HG03457 (cell line): ENCODE results near the gene B3GAT2.

Experiments used
- ATAC-seq: cut with Tn5 transposase; IDR thresholded peaks from one replicate; pipeline ENCODE4 v1.9.1; 2021; ENCODE audit warnings: moderate number of reproducible peaks; ENCODE audit not compliant: unreplicated experiment

Gene B3GAT2

GRCh38 chr6:70901324-70901723, 55.5 kb downstream of the B3GAT2 start:
- ATAC-seq = no peak

DNA sequence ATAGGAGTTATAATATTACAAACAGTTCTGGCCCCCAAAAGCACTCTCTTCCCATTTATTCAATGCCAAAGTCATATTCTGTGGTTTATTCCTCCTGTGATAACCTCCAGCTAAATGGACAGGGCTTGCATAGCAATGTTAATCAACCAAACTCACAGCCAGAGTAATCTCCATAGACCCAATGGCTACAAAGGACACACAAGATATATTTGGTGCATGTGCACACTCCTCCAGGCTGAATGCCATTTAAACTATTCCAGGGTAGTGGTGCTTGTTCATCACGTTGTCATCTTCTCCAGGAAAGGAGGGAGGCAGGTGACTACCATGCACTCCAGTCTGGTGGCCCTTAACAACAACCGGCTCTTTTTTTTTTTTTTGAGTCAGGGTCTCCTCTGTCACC, 56.8 kb downstream of the B3GAT2 start:
- ATAC-seq = no peak

- no peak for ATAC-seq
Observed at GRCh38 chr6:70894001-70894400, 62.9 kb downstream of the B3GAT2 start.

DNA sequence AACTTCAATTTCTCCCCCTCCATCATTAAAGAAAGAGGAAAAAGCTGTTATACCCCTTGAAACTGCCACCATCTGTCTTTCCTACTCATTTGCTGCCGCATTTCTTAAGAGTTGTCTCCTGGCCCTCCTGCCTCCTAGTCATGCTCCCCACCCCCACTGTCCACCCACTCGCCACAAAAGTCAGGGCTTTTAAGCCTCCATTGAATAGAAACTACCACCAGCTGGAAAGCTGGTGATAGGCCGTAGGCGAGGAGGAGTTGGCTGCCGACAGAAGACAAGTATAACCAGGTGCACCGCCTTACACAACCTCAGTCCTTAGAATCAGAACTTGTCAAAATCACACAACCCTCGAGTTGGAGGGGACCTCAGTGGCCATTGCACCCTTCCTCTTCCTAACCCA, 67.6 kb downstream of the B3GAT2 start:
- no peak for ATAC-seq

DNA sequence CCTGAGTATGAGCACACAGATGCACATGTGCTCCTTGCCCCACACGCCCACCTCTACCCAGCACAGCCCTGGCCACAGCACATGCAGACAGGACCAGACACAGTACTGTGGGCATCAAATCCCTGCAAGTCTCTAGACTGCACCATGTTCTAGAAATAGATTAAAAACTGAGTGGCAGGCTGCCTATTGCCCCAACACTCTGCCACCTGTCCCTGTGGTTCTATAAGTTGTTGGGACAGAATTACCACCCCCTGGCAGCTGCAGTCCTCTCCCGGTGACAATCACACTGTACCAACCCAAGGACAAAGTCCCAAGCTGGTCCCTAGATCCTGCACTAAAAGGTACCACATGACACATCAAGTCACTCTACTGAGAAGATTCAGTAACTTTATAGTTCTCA, 70.2 kb downstream of the B3GAT2 start:
- ATAC-seq = no peak

DNA sequence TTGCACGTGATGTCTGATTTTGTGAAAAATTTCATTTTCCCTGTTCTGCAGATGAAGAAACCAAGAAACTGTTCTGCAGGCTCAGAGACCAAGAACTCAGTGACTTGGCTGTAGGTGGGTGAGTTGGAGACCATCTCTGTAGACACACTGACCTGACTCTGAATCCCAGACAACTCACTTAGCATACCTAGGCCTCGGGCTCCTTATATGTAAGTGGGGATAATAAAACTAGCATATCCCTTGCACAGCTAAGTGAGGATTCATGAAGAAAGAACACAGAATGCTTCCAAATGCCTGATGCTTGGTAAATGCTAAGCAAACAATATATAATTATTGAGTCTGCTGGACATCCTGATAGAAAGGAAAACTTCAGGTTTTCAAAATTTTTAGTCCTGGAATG, 70.8 kb downstream of the B3GAT2 start:
- ATAC-seq = no peak

DNA sequence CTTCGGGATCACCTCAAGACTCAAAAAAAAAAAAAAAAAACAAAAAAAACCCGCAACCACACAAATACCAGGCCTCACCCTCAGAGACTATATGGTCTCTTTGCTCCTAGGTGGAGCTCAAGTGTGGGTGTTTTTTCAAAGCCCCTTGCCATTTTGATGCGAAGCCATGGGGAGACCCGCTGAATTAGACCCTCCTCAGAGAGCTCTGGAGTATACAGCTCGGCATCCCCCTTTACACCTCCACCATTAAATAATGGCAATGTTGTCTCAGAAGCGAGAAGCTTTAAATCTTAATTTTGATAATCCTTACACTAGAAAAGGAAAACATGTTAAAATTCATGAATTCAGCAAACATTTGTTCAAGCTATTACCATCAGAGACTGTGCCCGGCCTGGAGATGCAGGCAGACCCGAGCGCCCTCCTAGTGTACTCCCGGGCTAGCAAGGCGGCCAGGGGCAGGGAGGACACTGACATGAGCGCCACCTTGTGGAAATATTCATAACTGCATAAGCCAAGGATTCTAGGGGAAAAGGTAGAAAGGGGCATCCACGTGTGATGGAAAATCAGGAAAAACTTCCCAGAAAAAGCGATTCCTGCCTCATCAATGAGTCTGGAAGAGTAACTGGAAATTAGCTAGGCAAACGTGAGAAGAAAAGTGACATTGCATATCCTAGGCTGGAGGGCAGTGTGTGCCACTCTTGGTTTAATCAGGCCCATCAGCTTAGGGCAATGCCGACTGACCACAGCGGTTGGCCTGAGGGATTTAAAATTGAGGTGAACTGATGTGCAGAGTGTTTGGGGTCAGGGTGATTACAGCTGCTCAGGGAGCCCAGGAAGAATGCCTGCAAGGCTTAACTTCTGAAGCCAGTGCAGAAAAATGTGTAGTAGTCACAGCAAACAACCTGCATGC, 72.5 kb downstream of the B3GAT2 start:
- peak; percentile 47 for ATAC-seq

DNA sequence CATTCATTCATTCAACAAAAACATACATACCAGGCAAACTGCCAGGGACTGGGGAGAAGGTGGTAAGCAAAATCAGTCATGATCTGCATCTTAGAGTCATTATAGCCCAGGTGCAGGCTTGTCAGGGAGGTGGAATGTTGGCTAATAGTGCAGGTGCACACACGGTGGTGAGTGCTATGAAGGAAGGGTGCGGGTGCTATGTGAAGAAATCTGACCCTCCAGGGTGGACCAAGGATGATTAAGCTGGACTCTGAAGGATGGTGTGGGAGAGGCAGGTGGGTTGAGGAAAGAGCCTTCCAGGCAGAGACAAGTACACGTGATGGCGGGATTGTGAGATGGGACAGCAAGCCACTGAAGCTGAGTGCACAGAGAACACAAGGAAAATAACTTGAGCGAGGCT, 77.4 kb downstream of the B3GAT2 start:
- ATAC-seq = no peak

DNA sequence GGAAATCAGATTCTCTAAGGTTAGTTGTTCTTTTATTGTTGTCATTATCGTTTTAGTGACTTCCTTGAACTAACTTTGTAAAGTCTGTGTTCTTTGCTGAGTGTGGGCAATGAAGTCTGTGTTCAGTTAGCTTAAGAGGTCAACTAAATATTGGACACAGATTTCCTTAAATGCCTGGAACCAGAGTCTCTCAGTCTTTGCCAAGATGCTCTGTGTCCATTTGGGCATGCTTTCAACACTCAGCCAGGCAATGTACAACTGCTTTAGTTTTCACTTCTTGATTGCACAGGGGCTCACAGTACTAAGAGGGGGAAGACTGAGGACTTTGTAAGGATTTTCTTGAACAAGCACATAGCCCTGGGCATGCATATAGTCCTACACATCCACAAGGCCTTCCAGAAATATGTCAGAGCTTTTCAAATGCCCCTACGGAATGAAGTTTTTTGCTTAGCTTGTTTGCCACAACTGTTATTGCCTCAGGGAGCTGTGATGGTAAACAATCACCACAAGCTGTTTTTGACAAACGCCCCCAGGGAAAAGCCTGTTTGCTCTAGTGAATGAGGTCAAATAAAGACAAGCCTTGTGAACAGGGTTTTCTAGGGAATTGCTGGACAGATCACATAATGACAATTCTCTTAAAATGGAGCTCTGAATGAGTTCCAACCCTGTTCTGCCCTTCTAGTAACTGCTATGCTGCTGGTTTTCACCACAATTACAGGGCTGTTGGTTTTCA, 82.5 kb downstream of the B3GAT2 start:
- ATAC-seq = no peak

GRCh38 chr6:70872469-70872868, 84.4 kb downstream of the B3GAT2 start:
- no peak for ATAC-seq

DNA sequence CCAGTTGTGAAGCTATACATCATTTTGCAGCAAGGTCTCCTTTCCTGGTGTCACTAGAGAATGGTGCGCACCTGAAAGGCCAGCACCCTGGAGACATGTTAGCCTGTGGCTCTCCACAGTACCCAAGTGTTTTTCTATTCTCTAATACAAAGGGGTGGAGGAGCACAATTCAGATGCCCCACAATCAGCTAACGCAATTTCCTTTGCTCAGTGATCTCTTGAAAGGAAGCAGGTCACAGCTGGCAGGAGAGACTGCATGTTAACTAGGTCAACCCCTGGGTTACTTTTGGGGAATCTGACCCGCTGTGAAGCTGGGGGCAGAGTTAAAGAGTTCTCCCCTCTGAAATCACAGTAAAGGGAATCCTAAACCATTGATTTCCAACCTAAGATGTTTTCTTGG, 92.5 kb downstream of the B3GAT2 start:
- no peak for ATAC-seq

DNA sequence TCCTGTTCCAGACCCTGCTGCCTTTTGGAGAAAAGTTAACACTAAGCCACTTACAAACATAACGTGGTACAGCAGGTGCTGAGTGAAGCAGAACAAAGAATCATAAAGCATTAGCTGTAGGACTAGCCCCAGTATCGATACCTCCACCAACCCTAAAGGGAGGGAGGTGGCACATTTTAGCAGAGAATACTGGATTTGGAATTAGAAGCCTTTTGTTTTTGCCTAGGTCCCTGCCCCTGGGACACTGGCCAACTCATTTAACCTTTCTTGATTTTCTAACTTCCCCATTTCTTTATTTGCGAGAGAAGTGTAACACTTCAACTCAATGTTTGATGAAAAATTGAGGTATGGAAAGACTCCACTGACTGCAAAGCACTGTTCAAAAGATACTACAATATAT, 93.5 kb downstream of the B3GAT2 start:
- ATAC-seq = no peak

GRCh38 chr6:70860920-70861319, 95.9 kb downstream of the B3GAT2 start:
- no peak for ATAC-seq

DNA sequence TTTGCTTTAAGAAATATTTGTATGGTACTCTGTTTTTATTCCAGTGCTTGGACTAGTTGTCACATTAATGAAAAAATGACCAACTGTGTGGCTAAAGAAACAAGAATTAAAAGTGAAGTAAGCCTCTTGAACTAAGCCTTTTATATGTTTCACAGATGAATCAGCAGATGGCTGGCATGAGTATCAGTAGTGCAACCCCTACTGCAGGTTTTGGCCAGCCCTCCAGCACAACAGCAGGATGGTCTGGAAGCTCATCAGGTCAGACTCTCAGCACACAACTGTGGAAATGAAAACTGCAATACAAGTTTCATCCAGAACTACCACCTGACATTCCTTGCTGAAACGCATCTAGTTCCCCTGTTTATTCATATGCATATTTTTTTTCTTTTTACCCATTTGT, 96.8 kb downstream of the B3GAT2 start:
- no peak for ATAC-seq

GRCh38 chr6:70857387-70858077, 99.3 kb downstream of the B3GAT2 start:
- ATAC-seq = peak; percentile 98

- ATAC-seq = no peak
Observed at GRCh38 chr6:70852667-70853246, 104.1 kb downstream of the B3GAT2 start.

GRCh38 chr6:70849348-70850069, 107.4 kb downstream of the B3GAT2 start:
- no peak for ATAC-seq

DNA sequence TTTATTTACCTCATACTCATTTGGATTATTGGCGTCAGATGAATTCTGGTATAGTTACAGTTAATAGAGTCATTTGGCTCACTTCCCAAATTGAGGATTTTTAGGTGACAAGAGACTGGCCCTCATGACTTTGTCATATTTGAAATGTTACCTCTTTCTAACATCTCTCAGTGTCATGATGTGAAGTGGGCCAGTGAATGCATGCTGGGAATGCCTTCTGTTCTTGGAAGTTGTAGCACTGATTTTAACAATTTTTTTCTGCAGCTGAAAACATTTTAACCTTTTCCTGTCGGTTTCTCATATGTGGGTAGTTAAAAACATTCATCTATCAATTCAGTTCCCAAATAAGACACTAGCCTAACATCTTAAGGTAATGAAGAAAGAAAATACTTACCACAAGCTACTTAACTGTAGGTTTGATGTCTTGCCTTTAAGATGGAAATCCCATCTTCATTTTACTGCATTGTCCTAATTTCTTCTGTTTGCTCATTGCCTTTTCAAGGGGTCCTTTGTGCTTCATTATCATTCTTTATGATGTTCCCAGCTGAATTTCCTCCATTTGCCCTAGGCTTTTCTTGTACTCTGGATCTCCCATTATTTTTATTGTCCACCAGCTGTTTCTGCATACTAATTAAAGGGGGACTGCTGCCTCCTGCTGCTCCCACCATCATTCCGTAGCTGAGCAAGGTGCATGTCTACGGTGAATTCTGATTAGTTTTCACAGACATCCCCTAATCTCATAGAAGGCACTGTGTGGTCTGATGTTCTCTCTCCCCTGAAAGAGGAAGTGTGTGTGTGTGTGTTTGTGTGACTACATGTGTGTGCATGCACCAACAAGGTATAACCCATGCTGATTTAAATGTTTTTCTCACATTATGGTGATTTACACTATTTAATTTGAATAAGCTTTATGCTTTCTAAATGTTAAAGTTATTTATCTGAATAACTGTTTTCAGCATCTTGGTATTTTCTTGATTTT, 109.5 kb downstream of the B3GAT2 start:
- ATAC-seq = no peak

DNA sequence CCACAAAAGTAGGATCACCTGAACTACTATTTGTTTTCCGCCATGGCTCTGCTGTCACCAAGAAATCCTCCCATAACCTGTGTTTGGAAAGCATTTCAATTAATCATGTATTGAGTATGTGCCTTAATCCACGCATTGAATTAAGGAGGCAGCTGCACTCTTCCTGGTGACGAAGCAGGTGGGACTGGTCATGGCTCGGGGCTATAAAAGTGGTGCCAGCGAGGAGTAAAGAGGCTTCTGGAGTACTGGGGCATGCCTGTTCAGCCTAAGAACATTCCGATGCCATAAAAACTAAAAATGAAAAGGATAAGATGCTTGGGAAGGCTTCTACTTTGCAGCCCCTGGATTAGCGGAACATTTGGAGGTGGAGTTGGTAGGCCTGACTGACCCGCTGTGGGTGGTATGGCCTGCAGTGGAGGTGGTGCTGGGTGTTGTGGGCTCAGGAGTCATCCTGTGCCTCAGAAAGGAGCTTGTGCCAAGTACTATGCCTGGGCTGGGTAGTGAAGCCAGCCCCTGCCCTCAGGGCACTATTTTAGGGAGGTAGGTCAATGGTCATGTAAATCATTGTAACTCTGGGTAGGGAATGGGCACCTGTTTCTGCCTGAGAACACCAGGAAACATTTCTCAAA, 110.5 kb downstream of the B3GAT2 start:
- ATAC-seq = no peak
